ENCODE results near the gene NEO1. TPM values are rescaled to one million over a fixed set of nuclear protein-coding genes. Genes with fewer than 3 reads are reported as not detected.

Gene NEO1
- total RNA-seq, 1 donor from 2014 or later: 37.8 TPM

DNA sequence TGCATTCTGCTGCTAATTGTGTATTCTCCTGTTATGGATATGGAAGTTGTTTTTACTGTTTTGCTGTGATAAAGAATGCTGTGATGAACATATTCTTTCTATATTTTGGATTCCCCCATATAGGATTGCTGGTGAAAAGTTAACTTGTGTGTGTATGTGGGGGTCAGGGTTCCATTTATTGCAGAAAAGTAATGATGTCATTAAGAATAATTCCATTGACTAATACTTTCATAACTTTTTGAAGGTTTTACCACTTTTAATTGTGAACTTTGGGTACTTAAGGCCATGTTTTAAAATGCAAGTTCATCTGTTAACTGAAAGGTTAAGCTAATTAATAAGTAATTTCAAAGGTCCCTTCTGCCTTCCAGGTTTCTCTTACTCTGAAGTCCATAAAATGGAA is 6.2 kb downstream of the NEO1 start:
- Histone ChIP-seq H3K36me3 (no peaks in the 10 kb centered on the region), H3K27me3 (ENCODE audit: low read depth) (no peaks in the 10 kb centered on the region), H3K4me3 (no peak overlapping the region), H3K9me3 (no peaks in the 10 kb centered on the region), H3K27ac (no peak overlapping the region), H3K4me1 (peaks cover 13% of the 10 kb centered on the region)
- TF ChIP-seq, protein P1, sequence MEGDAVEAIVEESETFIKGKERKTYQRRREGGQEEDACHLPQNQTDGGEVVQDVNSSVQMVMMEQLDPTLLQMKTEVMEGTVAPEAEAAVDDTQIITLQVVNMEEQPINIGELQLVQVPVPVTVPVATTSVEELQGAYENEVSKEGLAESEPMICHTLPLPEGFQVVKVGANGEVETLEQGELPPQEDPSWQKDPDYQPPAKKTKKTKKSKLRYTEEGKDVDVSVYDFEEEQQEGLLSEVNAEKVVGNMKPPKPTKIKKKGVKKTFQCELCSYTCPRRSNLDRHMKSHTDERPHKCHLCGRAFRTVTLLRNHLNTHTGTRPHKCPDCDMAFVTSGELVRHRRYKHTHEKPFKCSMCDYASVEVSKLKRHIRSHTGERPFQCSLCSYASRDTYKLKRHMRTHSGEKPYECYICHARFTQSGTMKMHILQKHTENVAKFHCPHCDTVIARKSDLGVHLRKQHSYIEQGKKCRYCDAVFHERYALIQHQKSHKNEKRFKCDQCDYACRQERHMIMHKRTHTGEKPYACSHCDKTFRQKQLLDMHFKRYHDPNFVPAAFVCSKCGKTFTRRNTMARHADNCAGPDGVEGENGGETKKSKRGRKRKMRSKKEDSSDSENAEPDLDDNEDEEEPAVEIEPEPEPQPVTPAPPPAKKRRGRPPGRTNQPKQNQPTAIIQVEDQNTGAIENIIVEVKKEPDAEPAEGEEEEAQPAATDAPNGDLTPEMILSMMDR (IDR thresholded peaks at IDR 0.05): no peak
- intact Hi-C loops (cut with DNase I): no loop called here
- ATAC-seq (no peak), DNase-seq (no peak)

DNA sequence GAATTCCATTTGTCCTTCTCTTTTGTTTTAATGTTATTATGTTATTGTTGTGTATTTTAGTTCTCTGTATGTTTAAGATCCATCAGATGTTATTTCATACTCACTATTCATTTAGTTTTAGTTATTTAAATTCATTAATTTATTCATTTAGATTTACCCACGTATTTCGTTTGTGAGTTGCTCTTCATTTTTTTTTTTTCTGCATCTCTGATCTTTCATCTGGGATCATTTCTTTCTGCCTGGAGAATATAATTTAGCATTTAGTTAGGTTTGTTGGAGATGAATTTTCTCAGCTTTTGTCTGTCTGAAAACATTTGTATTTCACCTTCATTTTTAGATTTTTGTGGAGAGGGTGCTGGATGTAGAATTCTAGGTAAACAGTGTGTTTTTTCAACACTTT is 12.9 kb downstream of the NEO1 start:
- no peak overlapping the region for H3K27ac ChIP-seq
- H3K4me1 ChIP-seq: no peaks in the 10 kb centered on the region
- ATAC-seq (no peak), DNase-seq (no peak)
- H3K36me3 ChIP-seq: no peaks in the 10 kb centered on the region
- no peaks in the 10 kb centered on the region for H3K27me3 ChIP-seq (ENCODE audit: low read depth)
- H3K9me3 ChIP-seq: no peaks in the 10 kb centered on the region
- intact Hi-C loops (cut with DNase I): no loop called here
- no peak overlapping the region for H3K4me3 ChIP-seq
- TF ChIP-seq, protein P1 (IDR thresholded peaks at IDR 0.05): no peak

DNA sequence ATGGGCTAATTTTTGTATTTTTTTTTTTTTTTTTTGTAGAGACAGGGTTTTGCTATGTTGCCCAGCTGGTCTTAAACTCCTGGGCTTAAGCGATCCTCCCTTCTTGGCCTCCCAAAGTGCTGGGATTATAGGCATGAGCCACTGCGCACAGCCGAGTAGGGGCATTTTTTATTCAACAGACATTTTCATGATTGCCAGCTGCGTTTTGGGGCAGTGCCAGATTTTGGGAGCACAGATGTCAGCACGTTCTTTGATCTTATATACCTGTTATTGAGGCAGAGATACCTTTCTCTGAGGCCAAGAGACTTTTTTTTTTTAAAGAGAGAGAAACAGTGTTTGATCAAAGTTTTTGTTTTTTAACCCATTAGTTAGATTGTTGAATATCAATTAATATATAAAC is 16.8 kb downstream of the NEO1 start:
- Histone ChIP-seq H3K27ac (no peak overlapping the region), H3K9me3 (no peaks in the 10 kb centered on the region), H3K36me3 (no peaks in the 10 kb centered on the region), H3K4me1 (no peaks in the 10 kb centered on the region), H3K4me3 (no peak overlapping the region), H3K27me3 (ENCODE audit: low read depth) (no peaks in the 10 kb centered on the region)
- no peak for DNase-seq
- TF ChIP-seq, protein P1 (IDR thresholded peaks at IDR 0.05): no peak
- intact Hi-C loops (cut with DNase I): no loop called here
- ATAC-seq: no peak

DNA sequence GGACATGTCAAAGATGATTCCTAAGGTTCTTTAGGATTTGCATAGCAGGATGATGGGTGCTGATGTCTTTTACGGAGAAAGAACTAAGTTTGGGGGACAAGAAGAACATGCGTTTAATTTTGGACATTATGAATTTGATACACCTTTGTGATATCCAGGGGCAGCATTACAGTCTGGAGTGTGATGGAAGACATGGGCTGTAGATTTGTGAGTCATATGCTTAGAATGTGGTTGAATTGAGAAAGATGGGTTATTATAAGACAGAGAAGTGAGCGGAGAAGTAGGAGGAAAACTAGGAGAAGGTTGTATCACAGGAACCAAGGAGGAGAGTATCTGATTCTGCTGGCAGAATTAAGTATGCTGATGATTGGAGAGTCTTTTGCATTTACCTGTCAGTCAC is 20.6 kb downstream of the NEO1 start:
- DNase-seq (no peak), ATAC-seq (no peak)
- Histone ChIP-seq H3K36me3 (no peaks in the 10 kb centered on the region), H3K4me3 (no peak overlapping the region), H3K4me1 (peaks cover 19% of the 10 kb centered on the region), H3K9me3 (no peaks in the 10 kb centered on the region), H3K27ac (no peak overlapping the region), H3K27me3 (ENCODE audit: low read depth) (no peaks in the 10 kb centered on the region)
- TF ChIP-seq, protein P1 (IDR thresholded peaks at IDR 0.05): no peak
- intact Hi-C loops (cut with DNase I): no loop called here

DNA sequence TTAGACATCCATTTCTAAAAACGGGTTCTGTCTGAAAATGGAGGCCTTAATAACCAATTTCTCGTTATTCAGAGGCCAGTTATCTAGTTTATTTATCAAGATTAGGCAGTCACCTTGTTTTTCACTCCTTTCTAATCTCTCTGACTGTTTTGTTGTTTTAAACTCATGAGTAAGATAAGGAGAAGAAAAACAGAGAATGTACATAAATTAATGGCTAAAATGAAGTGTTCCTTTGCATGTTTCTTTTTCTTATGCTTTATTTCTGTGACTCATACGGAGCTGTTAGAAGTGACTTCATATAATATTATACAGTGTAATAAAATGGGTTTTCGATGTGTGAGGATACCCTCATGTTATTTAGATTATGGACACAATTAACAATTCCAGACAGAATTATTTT is 22.0 kb downstream of the NEO1 start:
- Histone ChIP-seq H3K27ac (no peak overlapping the region), H3K36me3 (no peaks in the 10 kb centered on the region), H3K4me1 (peaks cover 32% of the 10 kb centered on the region), H3K9me3 (no peaks in the 10 kb centered on the region), H3K27me3 (ENCODE audit: low read depth) (no peaks in the 10 kb centered on the region), H3K4me3 (no peak overlapping the region)
- TF ChIP-seq, protein P1 (IDR thresholded peaks at IDR 0.05): no peak
- intact Hi-C loops (cut with DNase I): no loop called here
- no peak for DNase-seq
- no peak for ATAC-seq

Data from lower lobe of right lung (tissue), 2 donors.